Right lobe of liver (tissue), 6 donors: ENCODE data around the gene SEMA5B. TPM values are rescaled to one million over a fixed set of nuclear protein-coding genes. Genes with fewer than 3 reads are reported as not detected.

ENCODE experiments used
- ATAC-seq, 4 donors: fragments of 200-7000 bp; cut with Tn5 transposase; one replicate each; pipeline ENCODE4 v1.9.1; 2020; ENCODE audit warnings: mild to moderate bottlenecking in 4 of 4, moderate library complexity in 4 of 4
- DNase-seq, 3 donors: peaks; one replicate each; pipeline ENCODE4 v3.0.0-alpha.2; 2020
- H3K27ac ChIP-seq, 3 donors: fragments of 200-600 bp; one replicate each; pipeline ENCODE4 v1.8.0; 2022
- H3K27me3 ChIP-seq, 2 donors: fragments of 200-600 bp; one replicate each; pipeline ENCODE4 v1.8.0; 2022
- H3K36me3 ChIP-seq, 4 donors: fragments of 200-600 bp; sonication (generic) in 1 of 4; one replicate each; pipeline versions ENCODE4 v1.5.1 to v1.8.0; 2017 to 2022; ENCODE audit warnings: control low read depth in 1 of 4
- H3K4me1 ChIP-seq, 4 donors: fragments of 200-600 bp; sonication (generic) in 1 of 4; one replicate each; pipeline versions ENCODE4 v1.5.1 to v1.8.0; 2017 to 2022; ENCODE audit warnings: control low read depth in 1 of 4
- H3K4me3 ChIP-seq, 3 donors: fragments of 200-600 bp; one replicate each; pipeline ENCODE4 v1.8.0; 2022
- H3K9me3 ChIP-seq, 4 donors: fragments of 200-600 bp; sonication (generic) in 1 of 4; one replicate each; pipeline versions ENCODE4 v1.5.1 to v1.8.0; 2017 to 2022; ENCODE audit warnings: control low read depth in 1 of 4
- POLR2A ChIP-seq: fragments of 450-650 bp; IDR thresholded peaks from one replicate; pipeline ENCODE4 v1.6.1; 2017; ENCODE audit warnings: antibody characterized with exemption, mild to moderate bottlenecking
- WGBS: methylation state at CpG from one replicate; pipeline ENCODE4 v1.1.6; 2018; ENCODE audit warnings: low coverage, low lambda C conversion rate; ENCODE audit not compliant: insufficient coverage; ENCODE audit errors: missing lambda C conversion rate; 5-methylcytosine and 5-hydroxymethylcytosine counted together
- intact Hi-C, 2 donors: fragments of 100-400 bp; cut with DNase I; formaldehyde crosslinking; loops; one replicate each; pipeline versions ENCODE4 v1.11.2 to v1.14.1; 2022
- total RNA-seq, 6 experiments: library from RNA; depleted of rRNA in 2 of 6; stranded (reverse); fragments of >200 nt in 2 of 6; fragmentation: NEBNext Ultra II Directional in 3 of 6; extraction: Animal tissue kit (Norgen Biotek cat#: 25700) in 3 of 6; gene quantifications; one replicate each; pipeline versions ENCODE4 v1.1.0 to v1.2.4, GENCODE V29; 2016 to 2023
- TF ChIP-seq, protein P1 (sequence below), 4 donors: fragments of 200-600 bp in 3 of 4; fragments of 450-650 bp in 1 of 4; IDR thresholded peaks; one replicate each; pipeline versions ENCODE4 v1.5.1 to v1.8.0; 2016 to 2022; ENCODE audit warnings: antibody characterized with exemption in 4 of 4, mild to moderate bottlenecking in 2 of 4
- donor health status: DM: no; HTN: yes; CAD: no.
- donor health status: DM: no; HTN: no; CAD: no.
- donor health status: DM: no; HTN: no; CAD: no.
- donor health status: DM: no; HTN: yes; CAD: no.
- donor health status: DM: no; HTN: yes; CAD: no.

Gene SEMA5B
- total RNA-seq, 6 experiments from 2014 or later = 0.12 to 0.65 (median 0.25) TPM

DNA sequence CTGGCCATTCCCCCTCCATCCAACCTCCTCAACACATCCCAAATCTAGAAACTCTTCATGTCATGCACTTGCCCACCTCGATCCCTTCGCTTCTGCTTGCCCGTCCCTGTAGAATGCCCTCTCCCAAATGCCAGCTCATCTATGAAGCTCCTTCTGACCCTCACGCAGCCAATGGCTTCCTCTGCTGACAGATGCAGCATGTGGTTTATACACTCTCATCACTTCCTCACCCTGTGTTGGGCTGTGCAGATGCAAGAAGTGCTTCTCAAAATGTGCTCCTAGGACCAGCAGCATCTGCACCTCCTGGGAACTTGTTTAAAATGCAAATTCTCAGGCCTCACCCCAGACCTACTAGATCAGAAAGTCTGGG, 51.7 kb downstream of the SEMA5B start:
- no peak overlapping the region for H3K27ac ChIP-seq
- H3K4me1 ChIP-seq = no peaks in the 10 kb centered on the region
- DNase-seq (no peak), ATAC-seq (no peak)
- H3K4me3 ChIP-seq = no peak overlapping the region
- 66% methylated on average over 4 of the region's 4 CpGs for WGBS
- H3K9me3 ChIP-seq = no peaks in the 10 kb centered on the region
- intact Hi-C loops = no loop called here
- TF ChIP-seq POLR2A = no peak
- TF ChIP-seq, protein P1, sequence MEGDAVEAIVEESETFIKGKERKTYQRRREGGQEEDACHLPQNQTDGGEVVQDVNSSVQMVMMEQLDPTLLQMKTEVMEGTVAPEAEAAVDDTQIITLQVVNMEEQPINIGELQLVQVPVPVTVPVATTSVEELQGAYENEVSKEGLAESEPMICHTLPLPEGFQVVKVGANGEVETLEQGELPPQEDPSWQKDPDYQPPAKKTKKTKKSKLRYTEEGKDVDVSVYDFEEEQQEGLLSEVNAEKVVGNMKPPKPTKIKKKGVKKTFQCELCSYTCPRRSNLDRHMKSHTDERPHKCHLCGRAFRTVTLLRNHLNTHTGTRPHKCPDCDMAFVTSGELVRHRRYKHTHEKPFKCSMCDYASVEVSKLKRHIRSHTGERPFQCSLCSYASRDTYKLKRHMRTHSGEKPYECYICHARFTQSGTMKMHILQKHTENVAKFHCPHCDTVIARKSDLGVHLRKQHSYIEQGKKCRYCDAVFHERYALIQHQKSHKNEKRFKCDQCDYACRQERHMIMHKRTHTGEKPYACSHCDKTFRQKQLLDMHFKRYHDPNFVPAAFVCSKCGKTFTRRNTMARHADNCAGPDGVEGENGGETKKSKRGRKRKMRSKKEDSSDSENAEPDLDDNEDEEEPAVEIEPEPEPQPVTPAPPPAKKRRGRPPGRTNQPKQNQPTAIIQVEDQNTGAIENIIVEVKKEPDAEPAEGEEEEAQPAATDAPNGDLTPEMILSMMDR (IDR thresholded peaks at IDR 0.05) = no peak
- H3K36me3 ChIP-seq = no peaks in the 10 kb centered on the region
- no peaks in the 10 kb centered on the region for H3K27me3 ChIP-seq

DNA sequence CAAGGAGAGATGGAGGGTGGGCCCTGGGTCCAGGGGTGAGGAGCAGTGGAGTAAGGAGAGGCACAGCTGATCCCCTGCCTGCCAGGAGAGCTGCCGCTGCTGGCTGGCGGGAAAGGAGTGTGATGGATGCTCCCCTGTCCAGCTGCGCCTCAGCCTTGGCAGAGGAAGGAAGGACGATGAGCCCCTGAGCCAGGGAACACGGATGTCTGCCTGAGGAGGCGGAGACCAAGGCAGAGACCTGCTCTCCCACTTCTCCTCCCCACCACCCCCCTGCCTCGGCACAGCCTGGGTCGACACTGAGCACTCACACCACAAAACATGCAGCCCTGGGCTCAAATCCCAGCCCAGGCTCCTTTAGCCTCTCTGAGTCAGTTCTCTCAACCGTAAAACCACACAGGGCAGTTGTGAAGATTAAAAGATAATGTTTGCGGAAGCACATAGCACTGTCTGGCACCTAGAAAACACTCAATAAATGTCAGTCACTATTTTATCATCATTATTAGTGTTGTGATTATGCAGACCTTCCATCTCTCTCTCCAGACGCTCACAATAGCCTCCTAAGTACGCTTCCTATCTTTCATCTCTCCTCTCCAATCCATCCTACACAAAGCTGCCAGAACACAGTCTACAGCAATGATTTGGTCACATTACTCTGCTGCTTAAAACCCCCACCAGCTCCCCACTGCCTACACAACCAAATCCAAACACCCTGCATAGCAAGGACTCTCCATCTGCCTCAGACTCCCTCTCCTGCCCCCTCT, 52.2 kb downstream of the SEMA5B start:
- DNase-seq (no peak), ATAC-seq (no peak)
- H3K9me3 ChIP-seq = no peaks in the 10 kb centered on the region
- intact Hi-C loops = no loop called here
- 72% methylated on average over 4 of the region's 12 CpGs for WGBS
- H3K4me1 ChIP-seq = no peaks in the 10 kb centered on the region
- TF ChIP-seq POLR2A = no peak
- TF ChIP-seq, protein P1 (IDR thresholded peaks at IDR 0.05) = no peak
- H3K36me3 ChIP-seq = no peaks in the 10 kb centered on the region
- no peak overlapping the region for H3K4me3 ChIP-seq
- no peaks in the 10 kb centered on the region for H3K27me3 ChIP-seq
- peak overlapping the region in 1 of 3 donors; percentile 33 for H3K27ac ChIP-seq

DNA sequence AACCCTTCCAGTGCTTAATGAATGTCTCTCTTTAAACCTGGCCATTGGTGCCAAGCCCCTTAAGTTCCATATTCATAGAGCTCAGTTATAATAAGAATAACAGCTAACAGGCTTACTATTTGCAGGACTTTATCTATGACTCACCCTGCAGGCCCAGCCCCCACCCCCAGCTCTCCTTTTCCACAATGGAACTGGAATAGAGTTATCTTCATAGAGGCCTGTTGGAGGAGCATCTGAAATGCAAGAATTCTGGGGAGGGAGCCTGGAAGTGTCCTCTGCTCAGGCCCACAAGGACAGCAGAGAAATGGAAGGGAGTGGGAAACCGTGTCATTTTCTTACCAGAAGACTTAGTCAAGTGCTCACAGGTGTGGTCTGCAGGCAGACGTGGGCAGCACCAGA, 52.8 kb downstream of the SEMA5B start:
- DNase-seq = no peak
- no peaks in the 10 kb centered on the region for H3K36me3 ChIP-seq
- no peaks in the 10 kb centered on the region for H3K4me1 ChIP-seq
- peak overlapping the region in 1 of 3 donors; percentile 33 for H3K27ac ChIP-seq
- H3K27me3 ChIP-seq = no peaks in the 10 kb centered on the region
- no peak for TF ChIP-seq POLR2A
- TF ChIP-seq, protein P1 (IDR thresholded peaks at IDR 0.05) = no peak
- H3K9me3 ChIP-seq = no peaks in the 10 kb centered on the region
- peak in 1 of 4 donors; percentile 42 for ATAC-seq
- WGBS = 40% methylated on average over 1 of the region's 2 CpGs
- intact Hi-C loops = no loop called here
- H3K4me3 ChIP-seq = no peak overlapping the region

DNA sequence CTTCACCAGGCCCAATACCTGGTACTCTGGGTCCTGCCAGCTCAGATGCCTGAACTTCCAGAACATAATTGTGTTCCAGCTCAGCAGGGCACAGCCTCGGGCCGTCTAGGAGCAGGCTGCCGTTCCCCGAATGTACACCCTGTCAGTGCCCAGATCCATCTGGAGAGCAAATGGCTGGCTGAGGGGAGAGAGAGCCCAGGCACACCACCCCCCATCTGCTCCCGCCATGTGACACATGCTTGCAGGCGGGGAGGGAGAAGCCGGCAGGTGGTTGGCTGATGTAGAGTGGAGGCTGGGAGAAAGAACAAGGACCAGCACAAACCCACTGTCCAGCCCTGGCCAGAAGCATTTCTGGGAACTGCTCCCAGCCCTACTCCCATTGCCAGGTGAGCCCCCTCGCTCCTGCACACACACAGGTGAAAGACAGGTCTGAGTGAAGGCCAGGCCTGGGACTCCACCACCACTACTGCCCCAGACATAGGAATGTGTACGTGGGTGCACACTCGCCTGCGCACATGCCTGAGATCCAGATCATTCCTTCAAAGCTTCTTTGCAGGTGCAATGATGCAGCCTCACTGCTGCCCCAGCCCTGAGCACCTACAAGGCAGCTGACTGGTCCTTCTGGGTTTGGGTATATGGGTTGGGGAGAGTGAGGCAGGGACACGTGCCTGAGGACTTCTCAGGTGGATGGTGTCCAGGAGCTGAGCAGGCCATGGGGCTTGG, 53.5 kb downstream of the SEMA5B start:
- ATAC-seq (no peak), DNase-seq (no peak)
- intact Hi-C loops = no loop called here
- H3K27ac ChIP-seq = no peak overlapping the region
- H3K36me3 ChIP-seq = no peaks in the 10 kb centered on the region
- TF ChIP-seq, protein P1 (IDR thresholded peaks at IDR 0.05) = no peak
- TF ChIP-seq POLR2A = no peak
- no peaks in the 10 kb centered on the region for H3K4me1 ChIP-seq
- H3K9me3 ChIP-seq = no peaks in the 10 kb centered on the region
- WGBS = 80% methylated on average over 1 of the region's 12 CpGs
- no peaks in the 10 kb centered on the region for H3K27me3 ChIP-seq
- no peak overlapping the region for H3K4me3 ChIP-seq
